ENCODE results near the gene ZFYVE19.
"Not testable (repeated sequence)": the region's sequence is repeated elsewhere in the genome, so short reads cannot be mapped to it uniquely, and the experiment has no call there.

Gene ZFYVE19

GRCh38 chr15:40852529-40852928 lies 45.6 kb downstream of the ZFYVE19 start:
- DNase-seq = no peak

GRCh38 chr15:40853241-40853890 lies 46.5 kb downstream of the ZFYVE19 start:
- no peak for DNase-seq

- DNase-seq = no peak
These were observed 47.3 kb downstream of the ZFYVE19 start for GRCh38 chr15:40854161-40854560.

DNA sequence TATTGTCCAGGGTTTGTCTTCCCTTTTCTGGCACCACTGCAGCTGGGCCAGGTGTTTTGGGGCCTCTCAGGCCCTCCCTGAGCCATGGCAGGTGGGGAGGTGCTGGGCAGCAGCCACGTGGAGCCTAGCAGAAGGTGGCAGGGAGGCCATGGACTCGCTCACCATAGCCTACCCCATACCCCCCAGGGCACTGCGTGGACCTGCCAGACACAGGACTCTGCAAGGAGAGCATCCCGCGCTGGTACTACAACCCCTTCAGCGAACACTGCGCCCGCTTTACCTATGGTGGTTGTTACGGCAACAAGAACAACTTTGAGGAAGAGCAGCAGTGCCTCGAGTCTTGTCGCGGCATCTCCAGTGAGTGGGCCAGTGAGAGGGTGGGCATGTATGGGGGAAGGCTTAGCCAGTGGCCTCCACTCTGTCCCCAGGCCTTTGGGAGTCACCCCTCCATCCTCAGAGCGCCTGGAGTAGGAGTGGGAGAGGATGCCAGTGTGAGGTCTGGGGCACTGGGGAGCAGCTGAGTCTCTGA lies 48.9 kb downstream of the ZFYVE19 start:
- no peak for DNase-seq

DNA sequence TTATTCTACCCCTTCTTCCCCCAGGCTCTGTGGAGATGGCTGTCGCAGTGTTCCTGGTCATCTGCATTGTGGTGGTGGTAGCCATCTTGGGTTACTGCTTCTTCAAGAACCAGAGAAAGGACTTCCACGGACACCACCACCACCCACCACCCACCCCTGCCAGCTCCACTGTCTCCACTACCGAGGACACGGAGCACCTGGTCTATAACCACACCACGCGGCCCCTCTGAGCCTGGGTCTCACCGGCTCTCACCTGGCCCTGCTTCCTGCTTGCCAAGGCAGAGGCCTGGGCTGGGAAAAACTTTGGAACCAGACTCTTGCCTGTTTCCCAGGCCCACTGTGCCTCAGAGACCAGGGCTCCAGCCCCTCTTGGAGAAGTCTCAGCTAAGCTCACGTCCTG lies 49.9 kb downstream of the ZFYVE19 start:
- no peak for DNase-seq

GRCh38 chr15:40857601-40858341 lies 50.9 kb downstream of the ZFYVE19 start:
- peak; percentile 18 to 22 for DNase-seq

GRCh38 chr15:40858706-40859105 lies 51.8 kb downstream of the ZFYVE19 start:
- DNase-seq = no peak

GRCh38 chr15:40859206-40859851 lies 52.4 kb downstream of the ZFYVE19 start:
- DNase-seq = peak; percentile 11 to 38

DNA sequence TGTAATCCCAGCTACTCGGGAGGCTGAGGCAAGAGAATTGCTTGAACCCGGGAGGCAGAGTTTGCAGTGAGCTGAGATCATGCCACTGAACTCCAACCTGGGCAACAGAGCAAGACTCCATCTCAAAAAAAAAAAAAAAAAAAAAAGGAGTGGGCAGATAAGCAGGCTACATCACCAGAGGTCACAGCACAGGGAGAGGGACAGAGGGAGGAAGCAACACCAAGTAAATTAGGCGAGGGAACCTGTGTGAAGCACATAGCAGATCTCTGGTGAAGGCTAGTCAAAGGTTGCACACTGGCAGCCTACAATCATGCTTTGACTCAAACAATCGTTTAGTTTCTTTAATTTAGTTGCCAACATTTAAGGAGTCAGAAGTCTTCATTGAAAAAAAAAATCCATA lies 54.3 kb downstream of the ZFYVE19 start:
- not testable (repeated sequence) for DNase-seq

DNA sequence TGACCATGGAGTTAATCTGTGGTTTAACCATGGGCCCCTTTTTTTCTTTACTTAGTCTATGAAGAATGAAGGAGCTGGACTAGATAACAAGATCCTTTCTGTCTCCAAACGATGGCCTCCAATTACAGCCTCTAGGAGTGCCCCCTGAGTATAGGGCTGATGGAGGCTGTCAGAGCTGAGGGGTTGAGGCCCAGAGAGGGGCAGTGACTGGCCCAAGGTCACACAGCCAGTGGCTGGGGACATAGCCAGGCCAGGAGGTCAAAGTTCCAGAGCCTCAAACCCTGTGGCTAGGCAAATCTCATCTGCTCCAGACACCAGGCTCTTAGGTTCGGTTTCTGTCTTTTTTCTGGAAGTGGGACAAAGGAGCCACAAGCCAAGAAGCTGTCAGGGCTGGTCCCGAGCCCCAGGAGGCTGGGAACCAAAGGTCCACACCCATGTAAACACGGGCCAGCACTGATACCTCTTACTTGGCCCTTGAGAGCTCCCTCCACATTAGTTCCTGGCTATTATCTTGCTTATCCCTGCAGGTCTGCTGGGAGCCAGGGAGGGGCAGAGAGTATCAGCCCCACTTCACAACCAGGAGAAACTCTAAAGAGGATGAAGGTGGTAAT lies 56.9 kb downstream of the ZFYVE19 start:
- no peak for DNase-seq
